CD4-positive, alpha-beta T cell treated with Interleukin-17A for 1 hour (primary cell): Measurements from ENCODE around the gene SYNE1.
"Not testable (repeated sequence)": the region's sequence is repeated elsewhere in the genome, so short reads cannot be mapped to it uniquely, and the experiment has no call there.

Experiments
- DNase-seq: peaks from one replicate; pipeline ENCODE4 v3.0.0-alpha.2; 2020

Gene SYNE1

DNA sequence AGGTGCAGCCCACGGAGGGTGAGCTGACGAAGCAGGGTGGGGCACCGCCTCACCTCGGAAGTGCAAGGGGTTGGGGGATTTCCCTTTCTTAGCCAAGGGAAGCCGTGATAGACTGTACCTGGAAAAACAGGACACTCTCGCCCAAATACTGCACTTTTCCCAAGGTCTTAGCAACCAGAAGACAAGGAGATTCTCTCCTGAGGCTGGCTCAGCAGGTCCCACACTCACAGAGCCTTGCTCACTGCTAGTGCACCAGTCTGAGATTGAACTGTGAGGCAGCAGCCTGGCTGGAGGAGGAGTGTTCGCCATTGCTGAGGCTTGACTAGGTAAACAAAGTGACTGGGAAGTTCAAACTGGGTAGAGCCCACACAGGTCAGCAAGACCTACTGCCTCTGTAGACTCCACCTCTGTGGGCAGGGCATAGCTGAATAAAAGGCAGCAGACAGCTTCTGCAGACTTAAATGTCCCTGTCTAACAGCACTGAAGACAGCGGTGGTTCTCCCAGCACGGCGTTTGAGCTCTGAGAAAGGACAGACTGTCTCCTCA lies 28.0 kb downstream of the SYNE1 start:
- no peak for DNase-seq

- no peak for DNase-seq
Measured at GRCh38 chr6:152605941-152606340, 31.2 kb downstream of the SYNE1 start.

DNA sequence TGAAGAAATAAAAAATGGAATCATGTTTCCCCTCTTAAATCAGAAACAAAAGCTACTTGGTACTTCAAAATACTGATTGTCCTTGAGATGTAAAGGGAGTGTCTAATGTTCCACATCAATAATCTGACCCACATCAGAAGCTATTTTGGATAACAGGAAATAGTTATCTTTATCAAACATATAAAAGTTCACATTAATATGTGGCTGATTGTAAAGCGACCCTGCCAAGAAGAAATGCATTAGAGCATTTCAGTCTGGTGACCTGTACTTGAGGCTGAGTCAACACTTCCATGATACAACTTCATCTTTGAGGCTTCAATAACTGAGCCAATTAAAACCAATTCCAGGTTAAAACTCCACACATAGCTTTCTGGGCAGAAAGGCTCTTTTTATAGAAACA lies 31.8 kb downstream of the SYNE1 start:
- no peak for DNase-seq

DNA sequence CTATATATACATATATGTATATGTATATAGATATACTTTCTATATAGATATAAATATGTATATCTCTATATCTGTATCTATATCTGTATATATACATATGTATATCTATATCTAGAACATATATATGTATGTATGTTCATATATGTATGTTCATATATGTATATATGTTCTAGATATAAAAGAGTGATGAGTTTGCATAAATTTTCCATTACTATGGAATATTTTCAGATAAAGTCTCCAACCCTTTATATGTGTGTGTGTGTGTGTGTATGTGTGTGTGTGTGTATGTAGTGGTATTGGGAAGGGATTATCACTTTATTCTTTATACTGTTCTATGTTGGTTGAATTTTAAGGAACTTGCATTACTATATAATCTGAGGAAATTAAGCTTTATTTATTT lies 33.3 kb downstream of the SYNE1 start:
- no peak for DNase-seq

DNA sequence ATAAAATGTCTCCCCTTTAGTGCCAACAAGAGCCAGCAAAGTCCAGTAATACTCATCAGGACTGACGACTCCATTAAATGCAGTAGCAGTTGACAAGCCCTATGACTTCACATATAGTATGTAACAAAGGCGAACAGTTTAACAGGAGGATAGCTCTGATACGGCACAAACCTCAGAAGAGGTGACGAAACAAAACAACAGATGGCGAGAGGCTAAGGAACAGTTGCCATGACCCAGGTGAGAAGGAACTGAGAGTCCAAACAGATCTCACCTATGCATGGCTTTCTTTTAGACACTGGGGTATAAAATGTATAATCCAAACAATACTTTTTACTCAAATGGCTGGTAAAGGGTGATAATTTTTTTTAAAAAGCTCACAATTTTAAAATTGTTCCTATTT lies 37.1 kb downstream of the SYNE1 start:
- DNase-seq = no peak

DNA sequence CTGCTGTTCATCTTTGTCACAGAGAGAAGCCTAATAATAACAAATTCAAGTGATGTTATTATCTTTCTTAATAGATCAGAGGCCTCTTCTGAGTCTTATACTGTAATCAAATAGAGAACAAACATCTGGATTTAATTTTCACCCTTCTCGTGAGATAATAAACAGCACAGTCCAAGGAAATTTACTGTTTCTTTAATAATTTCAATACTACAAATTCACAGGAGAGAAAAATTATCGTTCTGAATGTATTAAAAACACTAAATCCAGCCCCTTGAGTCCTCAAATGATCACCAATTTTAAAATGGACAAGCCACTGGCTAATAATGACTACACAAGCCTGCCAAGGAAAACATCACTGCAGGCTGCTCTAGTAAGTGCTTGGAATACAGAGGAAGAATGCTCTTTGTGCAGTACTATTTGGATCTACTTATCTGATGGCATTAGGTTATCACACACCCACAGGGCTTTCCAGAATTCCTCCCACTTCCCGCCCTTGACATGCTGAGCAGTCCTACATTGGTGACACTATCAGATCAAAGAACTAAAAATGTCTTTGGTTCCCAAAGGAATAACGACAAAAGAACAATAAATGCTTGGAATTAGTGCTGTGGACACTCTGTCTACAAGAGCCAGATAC lies 38.1 kb downstream of the SYNE1 start:
- no peak for DNase-seq

GRCh38 chr6:152598421-152598820 lies 38.7 kb downstream of the SYNE1 start:
- DNase-seq = no peak

DNA sequence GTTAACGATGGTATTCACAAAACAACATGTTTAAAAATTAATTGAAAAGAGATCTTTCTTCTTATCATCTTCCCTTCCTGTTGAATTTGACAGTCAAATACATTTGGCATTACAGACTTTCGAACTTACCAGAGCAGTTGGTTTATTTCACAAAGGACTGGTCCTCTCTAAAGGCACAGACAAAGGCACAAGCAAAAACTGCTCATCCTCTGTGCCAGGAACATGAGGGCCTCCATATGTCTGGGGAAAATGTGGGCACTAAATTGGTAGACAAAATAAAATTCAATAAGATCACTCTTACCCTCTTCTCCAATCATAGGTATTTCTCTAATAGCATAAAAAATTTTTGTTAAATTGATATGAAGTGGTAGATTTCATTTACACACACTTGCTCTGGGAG lies 40.4 kb downstream of the SYNE1 start:
- DNase-seq = no peak

- DNase-seq = peak; percentile 2
Measured at GRCh38 chr6:152595499-152595898, 41.7 kb downstream of the SYNE1 start.

- DNase-seq = no peak
Measured at GRCh38 chr6:152594701-152595100, 42.5 kb downstream of the SYNE1 start.

GRCh38 chr6:152588456-152588855 lies 48.7 kb downstream of the SYNE1 start:
- DNase-seq = no peak

GRCh38 chr6:152587473-152587872 lies 49.7 kb downstream of the SYNE1 start:
- DNase-seq = no peak

DNA sequence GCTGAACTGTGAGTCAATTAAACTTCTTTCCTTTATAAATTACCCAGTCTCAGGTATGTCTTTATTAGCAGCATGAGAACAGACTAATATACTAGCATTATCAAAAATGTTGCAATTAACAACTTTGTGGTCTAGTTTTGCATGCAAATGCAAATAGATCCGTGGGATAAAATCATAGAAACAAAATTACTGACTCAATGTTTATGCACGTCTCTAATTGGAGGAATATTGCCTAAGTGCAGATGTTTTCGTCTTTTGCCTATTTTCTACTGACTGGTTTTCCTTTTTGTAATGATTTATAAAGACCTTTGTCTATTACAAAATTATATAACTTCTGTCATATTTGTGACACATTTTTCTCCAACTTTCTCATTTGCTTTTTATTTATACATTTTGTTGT lies 51.9 kb downstream of the SYNE1 start:
- DNase-seq = no peak

GRCh38 chr6:152583888-152584287 lies 53.3 kb downstream of the SYNE1 start:
- DNase-seq = no peak

GRCh38 chr6:152576525-152576924 lies 60.6 kb downstream of the SYNE1 start:
- no peak for DNase-seq

GRCh38 chr6:152575621-152576150 lies 61.5 kb downstream of the SYNE1 start:
- DNase-seq = no peak

DNA sequence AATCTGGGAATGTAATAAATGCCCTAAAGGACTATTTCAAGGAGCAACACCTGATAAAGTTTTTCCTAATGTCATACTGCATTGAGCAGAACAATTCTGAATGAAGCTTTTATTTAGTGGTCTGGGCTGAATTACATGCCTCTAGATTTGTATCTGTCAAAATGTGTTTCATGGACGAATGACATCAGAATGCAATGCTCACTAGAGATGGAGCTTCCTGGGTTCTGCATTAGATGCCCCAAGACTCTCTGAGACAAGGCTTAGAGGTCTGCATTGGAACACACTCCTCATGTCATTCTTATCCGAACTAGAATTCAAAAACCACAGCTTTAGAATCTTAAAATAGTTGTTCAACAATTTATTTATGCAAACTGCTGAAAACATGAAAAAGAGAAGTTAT lies 62.0 kb downstream of the SYNE1 start:
- no peak for DNase-seq

- DNase-seq = no peak
Measured at GRCh38 chr6:152573762-152574161, 63.4 kb downstream of the SYNE1 start.

DNA sequence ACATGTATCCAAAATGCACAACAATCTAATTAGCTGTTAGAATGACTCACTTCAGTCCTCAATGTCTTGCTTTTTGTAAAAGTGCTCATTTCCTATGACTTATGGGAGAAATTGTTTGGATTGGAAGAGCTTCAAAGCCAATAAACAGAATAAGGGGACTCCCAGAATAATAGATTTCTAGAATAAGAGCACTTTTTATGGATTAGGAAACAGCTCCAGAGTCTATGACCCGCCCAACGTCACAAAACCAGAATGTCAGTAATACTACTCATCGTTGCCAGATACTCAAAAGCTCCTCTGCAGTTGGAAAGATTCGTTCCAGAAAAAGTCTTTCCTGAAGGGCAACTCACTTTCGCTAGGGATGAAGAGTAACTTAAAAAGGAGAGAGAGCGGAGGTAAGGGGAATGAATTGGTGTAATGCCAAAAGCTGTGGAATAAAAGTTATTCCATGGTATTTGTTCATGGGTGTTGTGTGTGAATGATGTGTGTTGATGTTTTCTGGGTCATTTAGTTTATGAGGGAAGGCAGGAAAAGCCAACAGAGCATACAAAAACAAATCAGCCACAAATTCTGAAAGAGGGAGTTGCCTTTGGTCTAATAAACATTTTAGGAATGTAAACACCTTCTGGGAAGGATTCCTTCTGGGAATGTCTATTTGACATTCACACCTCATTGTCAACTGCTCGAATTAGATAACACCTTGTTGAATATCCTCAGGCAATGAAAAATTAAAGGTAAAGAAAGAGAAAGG lies 64.6 kb downstream of the SYNE1 start:
- no peak for DNase-seq

GRCh38 chr6:152571943-152572337 lies 65.2 kb downstream of the SYNE1 start:
- DNase-seq = no peak

DNA sequence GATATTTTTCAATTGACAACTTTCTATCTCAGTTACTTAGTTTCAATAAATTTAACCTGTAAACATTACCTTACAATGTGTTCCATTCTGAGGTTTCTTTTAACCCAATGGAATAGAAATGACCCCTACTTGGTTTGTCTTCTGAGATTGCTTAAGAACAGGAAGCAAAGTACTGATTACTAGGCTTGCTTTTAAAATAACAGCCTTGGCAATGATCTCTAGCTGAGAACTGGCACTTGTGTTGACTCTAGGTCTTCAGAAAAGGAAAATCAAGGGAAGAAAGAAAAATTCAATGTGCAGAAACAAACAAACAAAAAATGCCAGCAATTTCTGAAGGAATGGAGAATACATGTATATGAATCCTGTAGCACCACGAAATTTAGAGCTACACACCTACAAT lies 66.1 kb downstream of the SYNE1 start:
- no peak for DNase-seq

DNA sequence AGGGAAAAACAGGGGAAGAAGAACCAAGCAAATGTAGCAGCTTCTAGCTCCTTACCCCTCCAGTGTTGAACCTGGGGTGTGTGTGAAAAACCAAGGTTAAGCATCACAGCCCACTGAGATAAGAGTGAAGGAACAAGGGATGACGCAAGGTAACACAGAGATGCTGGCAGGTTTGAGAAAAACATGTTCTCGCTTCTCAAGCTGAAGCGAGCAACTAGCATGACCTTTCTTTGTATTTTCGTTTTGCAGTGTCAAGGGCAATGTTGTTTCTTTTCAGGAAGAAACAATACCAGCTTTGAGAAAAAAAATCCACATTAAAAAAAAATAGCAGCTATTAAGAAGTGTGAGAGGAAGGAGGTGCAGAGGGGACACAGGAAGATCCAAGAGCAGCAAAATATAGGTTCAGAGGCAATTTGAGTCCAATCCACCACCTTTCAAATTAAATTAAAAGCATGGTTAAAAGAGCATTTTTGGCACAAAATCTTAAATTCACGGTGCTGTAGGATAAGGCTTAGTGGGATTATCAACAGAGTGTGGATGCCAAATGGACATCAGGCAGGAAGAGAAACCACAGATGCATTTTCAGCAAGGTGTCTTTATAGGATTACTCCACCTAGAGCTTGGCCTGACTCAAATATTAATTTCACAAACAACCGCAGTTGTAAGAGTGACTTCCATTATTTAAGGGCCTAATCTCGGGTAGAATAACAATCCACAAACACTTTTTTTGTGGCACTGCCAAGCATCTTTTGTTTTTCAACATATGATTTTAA lies 70.9 kb downstream of the SYNE1 start:
- DNase-seq = no peak

GRCh38 chr6:152563177-152563576 lies 74.0 kb downstream of the SYNE1 start:
- DNase-seq = no peak

- not testable (repeated sequence) for DNase-seq
Measured at GRCh38 chr6:152558798-152559197, 78.4 kb downstream of the SYNE1 start.
